ENCODE measurements around the gene MORN4.
A peak's percentile ranks its signal among the peaks of the same experiment; 100 is the strongest.
"Not testable (repeated sequence)": the region's sequence is repeated elsewhere in the genome, so short reads cannot be mapped to it uniquely, and the experiment has no call there.

The MORN4 gene

DNA sequence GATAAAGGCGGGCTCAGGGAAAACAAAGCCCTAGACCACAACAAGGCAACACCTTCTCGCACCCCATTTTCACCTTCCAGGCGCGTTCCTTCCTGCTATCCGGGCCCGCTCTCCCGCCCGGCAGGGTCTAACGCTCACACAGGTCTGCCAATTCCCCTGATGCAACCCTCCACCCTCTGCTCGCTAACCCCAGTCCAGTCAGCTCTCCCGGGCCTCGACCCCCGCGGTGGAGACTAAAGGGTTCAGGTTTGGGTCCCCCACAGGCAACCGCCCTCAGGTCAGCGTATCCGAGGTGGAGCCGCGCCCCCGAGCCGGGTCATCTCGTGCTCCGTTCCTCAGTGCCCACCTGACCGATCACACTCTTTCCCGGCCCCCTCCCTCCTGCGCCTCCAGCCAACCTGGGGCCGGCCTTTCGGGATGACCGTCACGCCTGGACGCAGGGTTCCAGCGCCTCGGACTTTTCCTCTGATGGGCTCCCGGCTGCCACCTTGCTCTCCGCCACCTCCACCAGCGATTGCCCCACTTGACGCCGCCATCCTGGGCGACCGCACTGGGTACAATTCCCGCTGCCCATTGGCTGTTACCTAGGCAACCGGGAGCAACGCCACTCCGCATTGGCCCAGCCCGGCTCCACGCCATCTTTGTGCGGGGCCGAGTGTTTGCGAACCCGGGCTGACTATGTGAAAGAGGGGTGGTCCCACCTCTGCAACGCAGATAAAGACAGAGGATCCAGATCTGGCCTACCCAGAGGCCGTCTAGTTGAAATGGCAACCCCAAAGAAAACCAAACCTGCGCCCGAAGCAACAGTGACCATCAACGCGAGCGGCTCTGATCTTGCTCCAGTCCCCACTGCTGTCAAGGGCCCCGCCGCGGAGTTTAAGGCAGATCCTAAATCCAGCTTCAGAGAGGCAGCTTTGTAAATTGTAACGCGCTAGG lies at the start of gene MORN4:
MORN4 (minus strand) TSS at position 552 of the 936 bp plus-strand sequence. CDS start 13,847 bp downstream, outside the sequence.
- peak; percentile 95 for DNase-seq

DNA sequence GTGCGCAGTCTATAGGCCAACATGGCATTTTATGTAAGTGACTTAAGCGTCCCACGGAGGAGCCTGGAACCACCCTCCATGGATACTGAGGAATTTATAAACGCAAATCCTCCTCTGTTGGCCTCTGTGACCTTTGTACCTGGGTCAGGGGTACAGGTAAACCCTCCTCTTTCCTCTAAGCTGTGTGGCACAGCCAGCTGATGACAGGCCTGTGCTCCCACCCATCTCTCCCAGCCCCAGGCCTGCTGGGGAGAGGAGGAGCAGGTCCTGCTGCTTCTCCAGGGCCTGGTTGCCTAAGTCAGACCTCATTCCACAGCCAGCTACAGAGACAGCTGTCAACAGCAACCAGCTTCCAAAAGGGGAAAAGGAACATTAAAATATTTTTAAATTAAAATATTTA lies 48.7 kb upstream of the MORN4 start:
- DNase-seq, result no peak

DNA sequence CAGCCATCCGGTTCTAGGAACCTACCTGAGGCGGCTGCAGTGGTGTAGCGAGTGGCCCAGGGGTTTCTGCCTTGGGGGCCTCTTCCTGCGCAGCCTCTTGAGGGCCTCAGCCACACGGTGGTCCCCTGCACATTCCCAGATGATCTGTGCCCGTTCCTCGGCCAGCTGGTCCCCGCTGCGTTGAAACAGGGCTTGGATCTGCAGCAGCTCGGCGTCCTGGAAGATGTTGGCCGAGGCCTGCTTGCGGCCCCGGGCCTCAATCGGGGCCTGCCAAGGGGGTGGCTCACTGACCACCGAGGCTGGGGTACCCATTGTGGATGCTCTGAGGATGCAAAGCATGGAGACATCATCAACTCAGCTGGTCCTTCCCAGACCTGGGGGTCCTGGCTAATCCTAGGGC lies 46.3 kb upstream of the MORN4 start:
- DNase-seq, result no peak

DNA sequence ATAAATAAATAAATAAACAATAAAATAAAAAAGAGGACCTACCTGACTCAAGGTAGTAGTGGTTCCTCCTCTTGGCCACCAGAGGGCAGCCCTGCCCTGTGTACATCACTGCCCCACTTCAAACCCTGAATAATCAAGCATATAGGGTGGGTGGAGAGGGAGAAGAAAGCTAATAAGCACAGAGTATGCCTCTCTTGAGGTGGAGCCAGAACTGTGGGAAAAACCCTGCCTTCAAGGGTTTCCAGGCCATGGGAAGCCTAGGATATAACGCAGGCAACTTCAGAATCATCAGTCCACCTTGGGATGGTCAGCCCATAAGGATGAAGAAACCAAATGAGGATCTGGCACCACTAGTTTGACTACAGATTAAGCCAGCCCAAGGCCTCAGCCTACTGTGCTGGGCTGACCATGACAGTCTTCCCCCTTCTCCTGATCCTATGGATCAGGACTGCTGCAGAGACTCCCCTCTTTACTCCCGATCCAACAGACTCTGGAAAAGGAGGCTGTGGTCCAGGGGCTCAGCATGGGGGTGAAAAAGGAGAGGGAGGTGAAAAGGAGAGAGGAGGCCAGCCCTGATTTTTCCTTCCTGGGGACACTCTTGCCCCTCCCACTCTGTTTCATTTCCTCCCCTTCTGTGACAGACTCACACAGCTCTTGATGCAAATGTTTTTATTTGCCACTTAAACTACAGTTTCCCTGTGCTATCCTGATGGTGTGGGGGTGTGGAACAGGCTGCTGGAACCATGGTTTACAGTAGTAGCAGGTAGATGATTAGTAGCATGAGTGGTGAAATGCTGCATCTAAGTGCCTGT lies 43.7 kb upstream of the MORN4 start:
- DNase-seq, result no peak

DNA sequence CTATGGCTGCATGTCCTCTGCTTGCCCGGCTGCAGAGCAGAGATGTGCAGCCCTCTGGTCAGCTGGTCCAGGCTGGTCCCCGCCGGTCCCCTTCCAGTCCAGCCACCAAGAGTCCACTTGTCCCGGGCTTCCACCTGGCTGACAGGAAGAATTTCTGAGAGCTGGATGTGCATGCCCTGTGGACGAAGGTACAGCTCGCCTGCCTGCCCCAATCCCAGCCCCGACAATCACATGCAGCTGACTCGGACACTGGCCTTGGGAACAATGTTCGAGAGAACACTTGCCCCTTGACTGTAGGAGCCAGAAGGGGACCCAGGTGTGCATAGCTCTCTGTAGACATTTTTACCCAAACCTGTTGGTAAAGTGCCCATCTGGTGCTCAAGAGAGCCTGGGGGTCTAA lies 41.9 kb upstream of the MORN4 start:
- DNase-seq, result no peak

DNA sequence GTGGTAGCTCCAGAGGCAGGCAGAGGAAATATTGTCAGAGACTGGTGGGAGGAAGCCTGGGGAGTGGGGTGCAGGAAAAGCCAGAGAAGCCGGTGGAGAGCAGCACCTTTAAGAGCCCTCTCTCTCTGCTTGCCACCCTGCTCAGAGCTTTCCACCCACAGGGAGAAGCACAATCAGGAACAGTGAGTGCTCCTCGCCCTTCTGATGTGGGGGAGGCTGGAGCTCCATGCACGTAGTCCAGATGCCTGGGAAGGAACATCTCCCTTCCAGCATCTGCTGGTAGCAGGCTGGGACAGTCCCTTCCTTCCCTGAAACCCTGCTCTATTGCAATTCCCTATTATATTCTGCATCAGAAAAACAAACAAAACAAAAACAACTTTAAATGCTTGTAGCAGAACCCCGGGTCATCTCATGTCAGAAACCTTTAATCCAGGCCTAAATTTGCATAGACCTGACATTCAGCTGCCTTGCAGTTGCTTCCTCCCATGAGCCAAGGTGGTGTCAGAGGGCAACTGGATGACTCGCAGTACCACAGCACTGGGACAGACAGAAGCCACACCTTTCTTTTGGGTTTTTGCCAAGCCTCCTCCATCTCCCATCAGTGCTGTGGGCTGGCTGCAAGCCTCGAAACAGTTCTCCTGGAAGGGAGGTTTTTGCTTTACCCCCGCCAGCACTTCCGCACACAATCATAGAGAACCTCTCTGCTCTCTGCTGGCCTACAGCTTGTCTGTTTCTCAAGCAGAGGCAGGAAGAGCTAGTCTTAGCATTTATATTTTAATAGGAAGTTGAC lies 40.6 kb upstream of the MORN4 start:
- DNase-seq, result peak; percentile 22

DNA sequence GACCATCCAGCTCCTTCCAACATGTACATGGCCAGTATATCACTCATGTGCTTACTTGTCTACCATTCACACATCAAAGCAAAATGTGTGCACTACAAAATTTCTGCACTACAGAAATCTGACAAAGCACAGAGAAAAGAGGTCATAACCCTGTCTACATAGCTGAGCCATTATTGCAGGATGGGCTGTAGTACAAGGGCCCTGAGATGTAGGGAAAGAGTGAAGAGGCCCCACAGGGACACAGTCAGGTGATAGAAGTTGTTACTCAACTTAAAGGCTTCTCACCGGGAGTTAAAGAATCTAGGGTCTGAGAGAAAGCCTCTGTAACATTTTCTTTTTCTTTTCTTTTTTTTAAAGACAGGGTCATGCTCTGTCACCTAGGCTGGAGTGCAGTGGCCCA lies 36.3 kb upstream of the MORN4 start:
- no peak for DNase-seq

DNA sequence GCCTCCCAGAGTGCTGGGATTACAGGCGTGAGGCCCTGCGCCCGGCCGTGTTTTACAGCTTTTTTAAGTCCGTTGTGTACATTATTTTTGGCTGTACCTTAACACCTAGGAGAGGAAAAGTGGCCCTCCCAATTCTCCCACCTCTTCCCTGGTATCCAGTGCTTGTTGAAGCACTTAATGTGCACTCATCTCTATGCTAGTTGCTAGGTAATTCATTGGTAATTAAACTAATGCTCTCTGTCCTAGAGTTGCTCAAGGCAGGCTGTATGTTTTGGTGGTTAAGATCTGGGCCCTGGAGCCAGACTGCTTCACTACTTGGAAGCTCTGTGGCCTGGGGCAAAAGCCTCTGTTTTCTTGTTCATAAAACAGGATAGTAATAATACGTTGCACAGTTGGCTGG lies 34.2 kb upstream of the MORN4 start:
- no peak for DNase-seq

DNA sequence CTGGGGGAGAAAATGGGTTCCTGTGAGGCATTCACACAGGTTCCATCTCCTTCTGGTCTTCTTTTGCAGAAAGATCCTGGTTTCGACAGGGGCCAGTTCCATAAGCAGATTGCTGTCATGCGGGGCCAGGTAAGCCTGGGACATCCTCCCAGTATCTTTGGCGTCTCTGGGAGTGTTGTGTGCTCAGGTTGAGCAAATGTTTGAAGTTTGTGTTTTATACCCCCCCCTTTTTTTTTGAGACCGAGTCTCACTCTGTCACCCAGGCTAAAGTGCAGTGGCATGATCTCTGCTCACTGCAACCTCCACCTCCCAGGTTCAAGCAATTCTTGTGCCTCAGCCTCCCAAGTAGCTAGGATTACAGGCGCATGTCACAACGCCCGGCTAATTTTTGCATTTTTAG lies 33.7 kb upstream of the MORN4 start:
- no peak for DNase-seq

DNA sequence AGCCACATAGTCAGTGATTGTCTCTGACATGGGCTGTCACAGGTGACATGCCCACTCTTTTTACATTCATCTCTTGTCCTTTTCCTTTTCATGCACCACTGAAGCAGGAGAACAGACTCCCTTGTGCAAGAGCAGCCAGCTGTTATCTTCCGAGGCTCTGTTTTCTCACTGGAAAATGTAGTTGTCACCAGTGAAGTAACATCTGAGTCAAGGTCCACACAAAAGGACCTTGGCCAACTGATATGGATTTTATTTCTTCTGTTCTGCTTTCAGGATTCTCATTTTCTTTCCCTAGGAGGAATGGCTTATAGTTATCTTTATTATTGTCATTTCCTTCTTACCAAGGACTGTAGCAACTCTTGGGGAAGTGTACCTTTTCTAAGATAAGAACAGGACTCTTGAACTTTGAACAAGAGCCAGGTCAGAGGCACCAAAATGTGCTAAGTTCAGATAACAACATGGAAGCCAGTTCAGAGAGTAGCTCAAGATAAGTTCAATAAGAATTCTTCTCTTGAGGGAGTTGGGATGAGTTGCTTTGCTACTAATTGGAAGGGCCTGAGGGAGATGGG lies 31.1 kb upstream of the MORN4 start:
- DNase-seq, result no peak

DNA sequence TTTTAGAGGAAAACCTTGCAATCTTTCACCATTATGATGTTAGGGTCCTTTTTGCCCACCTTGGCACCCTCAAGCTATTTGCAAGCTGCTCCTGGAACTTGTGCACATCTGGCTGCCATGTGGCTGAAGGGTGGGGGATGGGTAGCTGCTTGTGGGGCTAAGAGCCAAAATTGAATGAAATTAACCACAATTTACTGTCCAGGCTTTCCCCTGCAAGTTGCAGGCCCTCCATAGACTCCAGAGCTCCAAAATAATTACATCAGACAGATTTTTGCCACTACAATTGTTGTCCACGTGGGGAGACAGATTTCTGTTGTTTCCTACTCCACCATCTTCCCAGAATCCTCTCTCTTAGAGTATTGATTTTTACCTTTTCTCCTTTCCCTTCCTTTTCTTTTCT lies 26.3 kb upstream of the MORN4 start:
- no peak for DNase-seq

DNA sequence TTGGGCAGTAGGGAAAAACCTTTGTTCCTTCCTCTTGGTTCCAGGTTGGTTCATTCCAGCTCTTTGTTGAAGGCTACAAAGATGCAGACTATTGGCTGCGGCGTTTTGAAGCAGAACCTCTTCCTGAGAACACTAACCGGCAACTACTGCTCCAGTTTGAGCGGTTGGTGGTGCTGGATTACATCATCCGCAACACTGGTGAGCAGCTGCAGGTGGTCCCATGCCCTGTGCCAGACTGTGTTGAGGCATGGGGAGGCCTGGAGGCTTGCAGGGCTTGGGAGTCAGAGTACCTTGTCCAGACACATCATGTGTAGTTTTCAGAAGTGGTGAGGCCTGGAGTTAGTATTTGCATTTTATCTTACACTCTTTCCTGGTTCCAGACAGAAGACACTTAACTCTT lies 23.5 kb upstream of the MORN4 start:
- no peak for DNase-seq

DNA sequence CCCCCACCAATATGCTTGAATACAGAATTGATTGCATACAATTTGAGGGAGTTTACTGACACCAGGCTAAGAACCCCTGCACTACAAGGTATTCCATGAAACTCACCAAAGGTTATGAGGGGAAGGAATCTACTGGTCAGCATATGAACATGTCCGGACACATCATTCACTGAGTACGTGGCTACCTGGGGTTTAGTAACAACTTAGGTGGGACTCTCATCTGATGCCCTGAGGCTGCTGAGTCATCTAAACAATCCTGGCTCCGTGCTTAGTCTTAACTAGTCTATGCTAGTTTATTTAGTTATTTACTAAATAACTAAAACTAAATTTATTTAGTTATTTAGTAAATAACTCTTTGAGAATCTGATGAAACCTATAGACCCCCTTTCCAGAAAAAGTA lies 18.5 kb upstream of the MORN4 start:
- DNase-seq, result no peak

DNA sequence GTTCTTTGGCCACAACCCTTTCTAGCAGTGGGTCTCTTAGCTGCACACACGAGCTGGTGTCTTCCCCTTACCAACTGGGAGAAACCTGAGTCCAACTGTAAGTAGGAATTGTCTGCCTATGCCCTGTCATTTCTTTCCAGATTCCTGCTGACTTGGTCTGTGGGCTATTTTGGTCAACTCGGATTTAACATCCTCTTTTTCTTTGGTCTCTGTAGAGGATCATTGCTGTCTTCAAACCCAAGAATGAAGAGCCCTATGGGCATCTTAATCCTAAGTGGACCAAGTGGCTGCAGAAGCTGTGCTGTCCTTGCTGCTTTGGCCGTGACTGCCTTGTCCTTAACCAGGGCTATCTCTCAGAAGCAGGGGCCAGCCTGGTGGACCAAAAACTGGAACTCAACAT lies 17.4 kb upstream of the MORN4 start:
- no peak for DNase-seq

DNA sequence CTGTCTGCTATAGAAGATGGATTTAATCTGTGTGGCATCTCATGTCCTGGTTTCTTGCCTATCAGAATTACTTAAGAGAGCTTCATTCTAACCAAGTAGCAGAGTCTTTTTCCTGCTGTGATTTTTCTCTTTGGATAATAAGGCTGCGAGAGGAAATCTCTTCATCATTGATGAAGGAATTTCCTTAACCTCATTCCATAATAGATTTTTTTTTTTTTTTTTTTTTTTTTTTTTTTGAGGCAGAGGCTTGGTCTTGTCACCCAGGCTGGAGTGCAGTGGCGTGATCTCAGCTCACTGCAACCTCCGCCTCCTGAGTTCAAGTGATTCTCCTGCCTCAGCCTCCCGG lies 16.1 kb upstream of the MORN4 start:
- not testable (repeated sequence) for DNase-seq

DNA sequence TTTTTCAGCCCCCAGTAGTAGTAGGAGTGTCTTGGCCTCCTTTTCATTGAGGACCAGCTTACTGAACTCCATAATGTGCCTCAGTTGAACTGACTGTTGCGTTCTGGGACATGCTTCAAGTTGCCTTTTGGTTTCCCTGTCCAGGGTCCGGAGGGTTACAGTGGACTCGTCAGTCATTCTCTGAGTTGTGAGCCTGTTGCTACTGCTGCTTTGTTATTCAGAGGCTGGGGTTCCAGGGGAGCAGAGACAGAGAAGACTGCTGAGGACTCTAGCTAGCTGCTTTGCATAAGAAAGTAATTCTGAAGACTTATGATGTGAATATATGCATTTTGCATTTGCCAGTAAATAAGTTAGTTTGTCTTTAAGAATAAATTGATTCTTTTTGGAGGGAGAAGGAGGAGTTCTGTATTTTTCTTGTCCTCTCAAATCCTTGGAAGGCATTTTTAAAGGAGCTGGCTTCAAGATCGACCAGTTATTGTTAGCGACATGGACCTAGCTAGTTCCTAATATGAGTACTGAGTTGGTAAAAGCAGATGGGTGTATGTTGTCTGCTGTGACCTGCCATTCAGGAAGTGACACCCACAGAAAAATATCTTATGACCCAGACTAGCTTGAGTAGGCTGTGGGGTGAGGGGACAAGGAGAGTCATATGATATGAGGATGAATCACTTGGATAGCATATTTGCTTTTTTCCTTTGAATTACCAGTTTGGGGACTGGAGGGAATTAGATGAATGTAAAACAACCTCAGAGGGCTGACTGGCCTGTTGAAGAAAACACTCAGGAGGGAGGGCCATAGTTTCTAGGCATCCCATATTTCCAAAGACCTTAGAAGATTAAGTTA lies 15.5 kb upstream of the MORN4 start:
- peak; percentile 55 for DNase-seq

DNA sequence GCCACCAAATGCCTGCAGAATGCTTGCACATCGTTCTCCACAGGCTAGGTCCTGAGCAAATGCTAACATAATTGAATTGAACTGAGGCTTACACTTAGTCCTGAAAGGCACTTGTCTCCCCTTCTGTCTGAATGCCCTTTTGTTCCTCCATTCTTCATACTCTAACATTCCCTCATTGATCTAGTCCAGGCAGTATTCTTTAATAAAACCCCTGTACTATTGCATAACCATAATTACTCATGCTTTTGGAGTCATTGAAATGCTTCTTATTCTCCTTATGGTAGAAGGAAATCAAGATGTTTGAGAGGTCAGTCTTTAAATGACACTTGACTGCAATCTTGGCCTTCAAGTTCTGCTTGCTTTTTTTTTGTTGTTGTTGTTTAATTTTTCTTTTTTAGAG lies 14.3 kb upstream of the MORN4 start:
- DNase-seq, result no peak

DNA sequence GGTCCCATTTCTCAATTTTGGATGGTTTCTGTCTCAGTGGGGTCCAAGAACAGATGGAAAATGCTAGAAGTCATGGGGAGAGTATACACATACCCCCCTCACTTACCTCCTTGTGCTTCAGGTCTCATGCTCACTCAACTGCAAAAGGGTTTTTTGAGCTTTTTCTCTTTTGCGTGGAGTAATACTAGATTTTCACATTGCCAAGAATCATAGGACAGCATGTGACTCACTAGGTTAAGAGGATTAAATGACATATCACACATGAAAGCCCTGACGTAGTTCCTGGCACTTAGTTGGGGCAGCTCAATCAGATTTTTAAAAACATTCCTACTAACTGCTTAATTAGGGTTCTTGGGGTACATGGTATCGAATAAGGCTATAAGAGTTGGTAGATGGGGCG lies 11.6 kb upstream of the MORN4 start:
- no peak for DNase-seq

DNA sequence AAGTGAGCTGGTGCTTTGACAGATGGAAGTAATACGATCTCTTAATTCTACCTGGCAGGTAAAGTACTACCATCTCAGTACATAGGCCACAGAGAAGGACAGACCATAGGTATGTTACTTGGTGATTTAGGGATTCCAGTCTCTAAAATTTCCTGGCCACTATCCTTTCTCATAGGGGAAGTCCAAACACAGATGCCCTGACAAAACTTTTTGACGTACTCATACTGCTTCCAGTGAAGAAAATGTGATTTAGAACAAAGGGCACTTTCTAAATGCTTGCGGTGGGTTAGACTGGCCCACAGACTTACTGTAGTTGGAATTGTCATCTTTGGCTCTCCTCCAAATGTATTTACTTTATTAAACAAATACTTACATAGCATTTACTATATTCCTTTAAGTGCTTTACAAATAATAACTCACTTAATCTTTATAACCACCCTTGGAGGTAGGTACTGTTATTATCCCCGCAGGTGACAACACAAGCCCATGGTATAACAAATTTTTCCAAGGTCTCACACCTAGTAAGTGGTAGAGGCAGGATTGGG lies 10.2 kb upstream of the MORN4 start:
- DNase-seq, result no peak

DNA sequence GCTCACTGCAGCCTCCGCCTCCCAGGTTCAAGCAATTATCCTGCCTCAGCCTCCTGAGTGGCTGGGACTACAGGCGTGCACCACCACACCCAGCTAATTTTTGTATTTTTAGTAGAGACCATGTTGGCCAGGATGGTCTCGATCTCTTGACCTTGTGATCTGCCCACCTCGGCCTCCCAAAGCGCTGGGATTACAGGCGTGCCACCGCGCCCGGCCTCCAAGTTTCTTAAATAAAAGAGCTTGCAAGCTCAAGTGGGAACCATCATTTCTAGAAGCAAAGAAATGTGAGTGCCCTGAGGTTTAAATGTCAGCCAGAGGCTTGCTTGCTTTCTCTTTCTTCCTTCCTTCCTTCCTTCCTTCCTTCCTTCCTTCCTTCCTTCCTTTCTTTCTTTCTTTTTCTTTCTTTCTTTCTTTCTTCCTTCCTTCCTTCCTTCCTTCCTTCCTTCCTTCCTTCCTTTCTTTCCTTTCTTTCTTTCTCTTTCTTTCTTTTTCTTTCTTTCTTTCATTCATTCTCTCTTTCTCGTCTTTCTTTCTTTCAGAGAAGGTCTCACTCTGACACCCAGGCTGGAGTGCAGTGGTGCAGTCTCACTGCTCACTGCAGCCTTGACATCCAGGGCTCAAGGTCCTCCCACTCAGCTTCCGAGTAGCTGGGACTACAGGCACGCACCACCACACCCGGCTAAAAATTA lies 9.3 kb upstream of the MORN4 start:
- not testable (repeated sequence) for DNase-seq

Measured in T1000 (cell line).